Osteoblast (primary cell): Measurements from ENCODE around the gene NHLRC2. TPM values are rescaled to one million over a fixed set of nuclear protein-coding genes. Genes with fewer than 3 reads are reported as not detected.

Experiments used
- DNase-seq: peaks from one replicate; pipeline ENCODE4 v3.0.0; 2011; ENCODE audit warnings: low spot score, mixed read lengths; ENCODE audit not compliant: insufficient read length; ENCODE audit errors: missing footprints
- H2AFZ ChIP-seq: 2 replicates; pipeline ENCODE4 v1.6.0; 2011; ENCODE audit warnings: mild to moderate bottlenecking, low read length
- H3K27ac ChIP-seq: 2 replicates; pipeline ENCODE4 v1.5.1; 2011; ENCODE audit warnings: mild to moderate bottlenecking, low read depth, low read length, moderate library complexity
- H3K27me3 ChIP-seq: 2 replicates; pipeline ENCODE4 v1.6.0; 2012; ENCODE audit warnings: mild to moderate bottlenecking, control low read depth, inconsistent platforms, low read length, moderate library complexity; ENCODE audit not compliant: insufficient read depth
- H3K36me3 ChIP-seq: 2 replicates; pipeline ENCODE4 v1.5.1; 2011; ENCODE audit warnings: mild to moderate bottlenecking, low read length, control low read depth, moderate library complexity; ENCODE audit not compliant: insufficient read depth
- H3K4me1 ChIP-seq: 2 replicates; pipeline ENCODE4 v1.5.1; 2011; ENCODE audit warnings: mild to moderate bottlenecking, low read length, control low read depth, moderate library complexity; ENCODE audit not compliant: insufficient read depth
- H3K4me2 ChIP-seq: 2 replicates; pipeline ENCODE4 v1.6.0; 2011; ENCODE audit warnings: mild to moderate bottlenecking, low read length; ENCODE audit not compliant: insufficient read depth
- H3K4me3 ChIP-seq: fragments of 200-600 bp; sonication (generic); 3 replicates; pipeline ENCODE4 v1.5.1; 2012; ENCODE audit warnings: mild to moderate bottlenecking, low read length, inconsistent platforms; ENCODE audit not compliant: insufficient read depth
- H3K79me2 ChIP-seq: 2 replicates; pipeline ENCODE4 v1.6.0; 2012; ENCODE audit warnings: mild to moderate bottlenecking, low read length, control low read depth, inconsistent platforms; ENCODE audit not compliant: insufficient read depth
- H3K9me3 ChIP-seq: 2 replicates; pipeline ENCODE4 v1.5.1; 2011; ENCODE audit warnings: low read depth, low read length, control low read depth
- H4K20me1 ChIP-seq: 2 replicates; pipeline ENCODE4 v1.6.0; 2012; ENCODE audit warnings: mild to moderate bottlenecking, low read length, control low read depth; ENCODE audit not compliant: insufficient read depth
- CTCF ChIP-seq: IDR thresholded peaks from 2 replicates; pipeline ENCODE4 v1.5.1; 2011; ENCODE audit warnings: mild to moderate bottlenecking, low read depth, low read length, moderate library complexity; ENCODE audit errors: extremely low read depth
- total RNA-seq: library from RNA; depleted of rRNA; stranded (reverse); fragments of >200 nt; gene quantifications from 2 replicates; pipeline ENCODE4 v1.2.3, GENCODE V29; 2012

The NHLRC2 gene
- total RNA-seq, 1 donor = 15.6 TPM

DNA sequence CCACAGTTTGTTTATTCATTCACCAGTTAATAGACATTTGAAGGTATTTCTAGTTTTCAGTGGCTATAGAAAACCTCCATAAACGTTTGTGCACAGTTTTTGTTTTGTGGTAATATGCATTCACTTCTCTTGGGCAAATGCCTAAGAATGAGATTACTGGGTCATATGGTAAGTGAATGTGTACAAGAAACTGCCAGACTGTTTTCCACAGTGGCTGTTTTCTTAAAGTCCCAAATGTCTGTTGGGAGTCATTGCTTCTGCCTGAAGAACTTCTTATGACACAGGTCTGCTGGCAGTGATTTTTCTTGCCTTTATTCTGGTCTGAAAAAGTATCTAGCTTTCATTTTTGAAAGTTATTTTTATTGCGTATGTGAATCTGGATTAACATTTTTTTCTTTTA, 35.5 kb downstream of the NHLRC2 start:
- Histone ChIP-seq H3K27ac (no peak overlapping the region), H3K4me3 (no peak overlapping the region), H3K4me1 (peaks cover 4% of the 10 kb centered on the region), H3K4me2 (no peak overlapping the region), H3K79me2 (no peaks in the 10 kb centered on the region), H3K27me3 (no peaks in the 10 kb centered on the region), H3K9me3 (no peaks in the 10 kb centered on the region), H4K20me1 (no peaks in the 10 kb centered on the region), H3K36me3 (peaks cover 3% of the 10 kb centered on the region), H2AFZ (no peak overlapping the region)
- DNase-seq = peak; percentile 11
- no peak for TF ChIP-seq CTCF

GRCh38 chr10:113890769-113891168, 36.3 kb downstream of the NHLRC2 start:
- Histone ChIP-seq H3K4me3 (no peak overlapping the region), H3K4me2 (no peak overlapping the region), H3K27ac (no peak overlapping the region), H3K9me3 (no peaks in the 10 kb centered on the region), H2AFZ (no peak overlapping the region), H3K27me3 (no peaks in the 10 kb centered on the region), H3K36me3 (peaks cover 3% of the 10 kb centered on the region), H3K4me1 (peaks cover 9% of the 10 kb centered on the region), H3K79me2 (no peaks in the 10 kb centered on the region), H4K20me1 (no peaks in the 10 kb centered on the region)
- TF ChIP-seq CTCF = no peak
- no peak for DNase-seq

DNA sequence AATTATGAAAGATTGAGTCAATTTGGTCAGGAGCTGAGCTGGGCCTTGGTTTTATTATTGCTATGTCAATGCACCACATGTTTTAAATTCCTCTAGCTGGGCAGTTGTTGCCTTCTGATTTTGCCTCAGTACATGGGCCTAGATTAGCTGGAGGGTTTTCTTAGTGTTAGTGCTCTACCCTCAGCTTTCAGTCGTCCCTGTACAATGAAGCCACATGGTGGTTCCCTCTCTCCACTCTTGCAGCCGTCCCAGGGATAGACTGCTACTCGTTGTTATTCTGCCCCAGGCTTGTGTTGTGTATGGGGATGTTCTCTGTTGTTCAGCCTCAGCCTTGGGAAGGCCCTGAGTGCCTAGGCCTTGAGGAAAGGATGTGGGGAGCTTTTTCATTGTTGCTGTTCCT, 37.0 kb downstream of the NHLRC2 start:
- peaks cover 9% of the 10 kb centered on the region for H3K4me1 ChIP-seq
- no peak overlapping the region for H3K4me2 ChIP-seq
- H3K4me3 ChIP-seq = no peak overlapping the region
- no peak overlapping the region for H3K27ac ChIP-seq
- no peak for TF ChIP-seq CTCF
- H3K36me3 ChIP-seq = peaks cover 3% of the 10 kb centered on the region
- no peaks in the 10 kb centered on the region for H3K27me3 ChIP-seq
- H3K9me3 ChIP-seq = no peaks in the 10 kb centered on the region
- H3K79me2 ChIP-seq = no peaks in the 10 kb centered on the region
- H4K20me1 ChIP-seq = no peaks in the 10 kb centered on the region
- H2AFZ ChIP-seq = no peak overlapping the region
- no peak for DNase-seq

DNA sequence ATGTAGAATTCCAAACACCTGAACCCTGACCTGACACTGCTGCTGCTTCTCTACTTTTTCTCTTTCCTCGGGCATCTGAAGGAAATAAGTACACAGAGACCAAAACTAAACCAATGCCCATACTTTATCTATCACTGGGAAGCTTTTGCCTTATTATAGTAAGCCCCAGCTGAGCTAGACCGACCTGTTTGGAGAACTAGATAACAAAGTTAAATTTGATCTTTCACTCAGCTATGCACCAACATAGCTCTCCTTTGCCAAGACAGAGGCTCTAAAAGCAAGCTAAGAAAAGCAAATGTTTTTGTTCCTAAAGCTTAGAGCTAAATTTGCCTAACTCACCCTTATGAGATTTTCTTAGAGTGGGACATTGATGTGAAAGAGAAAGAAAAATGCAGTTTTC, 39.1 kb downstream of the NHLRC2 start:
- Histone ChIP-seq H4K20me1 (no peaks in the 10 kb centered on the region), H3K4me3 (no peak overlapping the region), H3K27me3 (no peaks in the 10 kb centered on the region), H2AFZ (no peak overlapping the region), H3K4me2 (no peak overlapping the region), H3K9me3 (no peaks in the 10 kb centered on the region), H3K27ac (no peak overlapping the region), H3K79me2 (no peaks in the 10 kb centered on the region), H3K36me3 (no peaks in the 10 kb centered on the region), H3K4me1 (peaks cover 9% of the 10 kb centered on the region)
- TF ChIP-seq CTCF = no peak
- no peak for DNase-seq
